Effector memory CD4-positive, alpha-beta T cell (primary cell): ENCODE results near the gene WLS.

Source experiments
- DNase-seq, 3 donors: peaks; one replicate each; pipeline ENCODE4 v3.0.0-alpha.2; 2020
- H3K27ac ChIP-seq: 2 replicates; pipeline ENCODE4 v1.7.0; 2013; ENCODE audit warnings: mild to moderate bottlenecking, low read length, moderate library complexity; ENCODE audit not compliant: insufficient read depth, poor library complexity, severe bottlenecking
- H3K27me3 ChIP-seq: replicated peaks from 2 replicates; pipeline ENCODE4 v1.7.0; 2013; ENCODE audit warnings: mild to moderate bottlenecking, low read length; ENCODE audit not compliant: insufficient read depth, control insufficient read depth, poor library complexity, severe bottlenecking
- H3K36me3 ChIP-seq: 2 replicates; pipeline ENCODE4 v1.7.0; 2013; ENCODE audit warnings: mild to moderate bottlenecking, low read length, moderate library complexity; ENCODE audit not compliant: control insufficient read depth, insufficient read depth
- H3K4me1 ChIP-seq: 2 replicates; pipeline ENCODE4 v1.7.0; 2013; ENCODE audit warnings: low read length, mild to moderate bottlenecking; ENCODE audit not compliant: control insufficient read depth, insufficient read depth, poor library complexity, severe bottlenecking
- H3K4me3 ChIP-seq: 2 replicates; pipeline ENCODE4 v1.7.0; 2013; ENCODE audit warnings: low read length, low read depth, mild to moderate bottlenecking; ENCODE audit not compliant: insufficient read depth, poor library complexity, severe bottlenecking
- H3K9me3 ChIP-seq: 2 replicates; pipeline ENCODE4 v1.7.0; 2013; ENCODE audit warnings: mild to moderate bottlenecking, low read length, moderate library complexity; ENCODE audit not compliant: control insufficient read depth

The WLS gene

DNA sequence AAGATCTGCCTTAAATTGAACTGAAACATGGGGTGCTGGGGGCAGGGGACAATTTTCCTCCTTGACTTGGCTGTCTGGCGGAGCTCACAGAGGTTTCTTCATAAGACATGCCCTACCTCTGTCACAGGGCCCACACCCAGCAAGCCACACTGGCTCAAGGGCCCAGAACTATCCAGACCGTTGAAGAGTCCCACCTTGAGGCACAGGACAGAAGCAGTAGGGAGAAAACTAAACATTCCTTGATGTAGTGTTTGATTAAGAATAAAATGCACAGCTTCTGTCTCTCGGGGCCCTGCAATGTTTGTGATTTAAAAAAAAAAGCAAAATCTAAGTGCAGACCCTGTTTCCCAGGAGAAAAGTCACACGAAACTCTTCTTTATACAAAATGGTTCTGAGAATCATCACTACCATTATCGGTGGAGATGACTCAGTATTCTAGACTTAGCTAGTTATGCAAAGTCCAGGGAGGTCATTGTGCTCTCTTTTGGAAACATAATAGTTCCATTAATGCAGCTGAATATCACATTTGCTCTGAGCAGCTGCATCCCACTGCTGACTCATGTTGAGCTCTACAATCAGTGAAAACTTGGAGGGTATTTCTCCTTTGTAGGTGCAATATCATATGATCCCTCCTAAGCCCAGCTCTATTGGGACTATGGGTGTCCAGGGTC is 128.3 kb downstream of the WLS start:
- Histone ChIP-seq H3K4me1 (no peaks in the 10 kb centered on the region), H3K9me3 (no peaks in the 10 kb centered on the region), H3K36me3 (no peaks in the 10 kb centered on the region), H3K27me3 (no peaks in the 10 kb centered on the region), H3K27ac (no peak overlapping the region), H3K4me3 (no peak overlapping the region)
- no peak for DNase-seq

DNA sequence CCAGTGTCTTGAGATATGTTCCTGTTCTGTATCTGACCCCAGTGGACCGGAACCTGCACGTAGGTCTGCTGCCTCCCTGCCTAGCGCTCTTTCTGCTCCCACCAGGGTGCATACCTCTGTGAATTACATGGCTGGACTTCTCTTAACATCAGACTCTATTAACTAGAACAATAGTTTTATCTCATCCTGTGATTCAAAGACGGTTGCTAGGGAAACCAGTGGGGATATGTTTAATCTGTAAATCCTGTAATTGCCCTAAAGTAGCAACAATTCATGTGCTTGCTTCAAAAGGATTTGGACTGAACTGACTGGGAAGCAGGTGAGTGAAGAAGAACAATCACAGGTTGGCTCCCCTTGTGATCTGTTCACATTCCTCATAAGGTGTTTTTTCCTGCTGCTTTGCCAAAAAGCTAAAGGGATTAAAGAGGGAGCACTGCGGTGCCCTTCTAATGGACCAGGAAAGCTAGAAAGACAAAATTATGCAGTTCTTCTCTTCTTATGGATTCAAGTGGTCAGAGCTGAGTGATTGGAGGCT is 129.2 kb downstream of the WLS start:
- Histone ChIP-seq H3K27me3 (no peaks in the 10 kb centered on the region), H3K9me3 (no peaks in the 10 kb centered on the region), H3K36me3 (no peaks in the 10 kb centered on the region), H3K27ac (no peak overlapping the region), H3K4me3 (no peak overlapping the region), H3K4me1 (no peaks in the 10 kb centered on the region)
- no peak for DNase-seq

DNA sequence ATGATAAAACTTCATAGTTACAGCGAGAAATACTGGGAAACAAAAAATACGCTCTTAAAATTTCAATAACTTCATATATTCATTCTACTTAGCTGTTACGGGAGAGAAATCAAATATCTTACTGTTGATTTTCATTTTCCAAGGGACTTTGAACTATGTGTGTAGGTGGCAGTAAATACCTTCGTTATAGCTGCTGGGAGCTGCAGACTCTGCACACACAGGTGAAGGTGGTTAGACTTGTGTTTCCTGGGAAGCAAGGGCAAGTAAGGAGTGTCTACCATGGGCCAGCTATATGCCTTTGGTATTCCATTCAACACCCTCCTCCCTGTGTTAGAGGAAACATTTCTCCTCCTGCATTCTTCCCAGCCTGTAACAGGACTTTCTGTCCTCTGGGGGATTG is 130.5 kb downstream of the WLS start:
- no peak overlapping the region for H3K27ac ChIP-seq
- no peaks in the 10 kb centered on the region for H3K4me1 ChIP-seq
- H3K27me3 ChIP-seq: no peaks in the 10 kb centered on the region
- DNase-seq: no peak
- no peak overlapping the region for H3K4me3 ChIP-seq
- no peaks in the 10 kb centered on the region for H3K36me3 ChIP-seq
- no peaks in the 10 kb centered on the region for H3K9me3 ChIP-seq

DNA sequence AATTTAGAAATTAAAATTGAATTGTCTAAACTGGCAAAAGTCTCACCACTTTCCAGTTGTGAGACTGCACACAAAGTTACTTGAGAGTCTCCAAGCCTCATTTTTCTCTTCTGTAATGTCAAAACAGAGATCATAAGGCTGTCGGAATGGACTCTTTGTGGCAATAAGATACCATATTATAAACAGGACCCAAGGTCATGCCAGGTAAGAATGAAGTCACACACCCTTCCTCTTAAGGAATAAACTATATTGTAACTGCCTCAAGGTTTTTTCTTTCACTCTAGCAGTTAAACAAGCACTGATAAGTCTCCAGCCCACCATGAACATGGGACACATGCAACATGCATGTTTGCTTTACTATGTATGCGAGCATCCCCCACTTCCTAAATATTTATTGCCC is 131.8 kb downstream of the WLS start:
- Histone ChIP-seq H3K27ac (no peak overlapping the region), H3K36me3 (no peaks in the 10 kb centered on the region), H3K4me3 (no peak overlapping the region), H3K9me3 (no peaks in the 10 kb centered on the region), H3K27me3 (no peaks in the 10 kb centered on the region), H3K4me1 (no peaks in the 10 kb centered on the region)
- no peak for DNase-seq

DNA sequence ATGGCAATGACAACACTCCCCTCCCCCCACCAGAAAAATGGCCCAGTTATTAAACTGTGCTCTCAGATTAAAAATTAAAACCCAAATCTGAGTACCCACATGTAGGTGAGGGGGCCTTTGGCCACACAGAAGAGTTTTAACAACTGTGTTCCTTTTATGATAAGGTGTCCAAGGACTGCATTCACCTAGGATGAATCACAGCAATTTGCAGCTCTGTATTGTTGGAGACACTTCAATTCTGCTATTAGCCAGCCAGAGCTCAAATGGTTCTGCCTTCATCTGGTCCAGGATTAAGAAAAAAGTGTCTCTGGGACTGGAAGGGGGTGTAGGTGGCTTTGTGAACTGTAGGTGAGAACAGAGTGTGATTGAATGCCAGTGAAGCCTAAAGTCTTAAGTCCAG is 138.6 kb downstream of the WLS start:
- no peak for DNase-seq
- H3K36me3 ChIP-seq: no peaks in the 10 kb centered on the region
- H3K27ac ChIP-seq: no peak overlapping the region
- H3K4me1 ChIP-seq: no peaks in the 10 kb centered on the region
- H3K27me3 ChIP-seq: no peaks in the 10 kb centered on the region
- H3K9me3 ChIP-seq: no peaks in the 10 kb centered on the region
- no peak overlapping the region for H3K4me3 ChIP-seq

DNA sequence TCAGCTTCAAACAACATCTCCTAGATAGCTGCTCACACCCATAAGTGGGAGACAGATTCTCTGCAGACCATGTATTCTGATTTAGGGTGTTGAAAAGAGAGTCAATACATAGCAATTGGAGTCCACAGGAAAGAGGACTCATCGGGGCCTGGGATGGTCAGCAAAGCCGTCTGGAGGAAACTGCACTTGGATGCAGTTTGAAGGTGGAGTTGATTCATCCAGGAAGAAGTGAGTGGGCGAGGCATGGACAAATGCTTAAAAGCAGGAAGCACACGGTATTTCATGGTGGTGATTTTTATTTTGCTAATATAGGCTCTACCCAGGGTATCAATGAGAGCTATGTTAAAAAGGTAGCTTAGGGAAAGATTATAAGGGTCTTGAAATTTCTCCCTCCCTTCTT is 145.1 kb downstream of the WLS start:
- no peaks in the 10 kb centered on the region for H3K36me3 ChIP-seq
- no peak for DNase-seq
- H3K4me3 ChIP-seq: no peak overlapping the region
- no peaks in the 10 kb centered on the region for H3K4me1 ChIP-seq
- no peaks in the 10 kb centered on the region for H3K27me3 ChIP-seq
- no peaks in the 10 kb centered on the region for H3K9me3 ChIP-seq
- no peak overlapping the region for H3K27ac ChIP-seq

DNA sequence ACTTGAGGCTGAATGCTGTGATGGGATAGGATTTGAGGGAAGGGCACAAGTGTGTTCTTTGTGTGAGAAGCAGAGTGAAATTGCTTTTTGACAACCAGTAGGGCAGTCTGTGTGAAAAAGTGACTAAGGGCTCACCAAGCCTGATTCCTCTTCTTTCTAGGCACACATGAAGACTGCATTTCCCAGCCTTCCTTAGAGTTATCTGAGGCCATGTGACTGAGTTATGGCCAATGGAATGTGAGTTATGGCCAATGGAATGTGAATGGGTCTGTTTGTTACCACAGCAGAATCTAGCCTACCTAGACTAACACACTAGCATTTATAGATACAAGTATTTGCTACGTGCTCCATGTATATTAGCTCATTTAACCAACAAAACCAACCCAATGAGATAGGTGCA is 146.6 kb downstream of the WLS start:
- no peaks in the 10 kb centered on the region for H3K4me1 ChIP-seq
- no peak overlapping the region for H3K4me3 ChIP-seq
- H3K9me3 ChIP-seq: no peaks in the 10 kb centered on the region
- H3K27me3 ChIP-seq: no peaks in the 10 kb centered on the region
- H3K36me3 ChIP-seq: no peaks in the 10 kb centered on the region
- no peak overlapping the region for H3K27ac ChIP-seq
- DNase-seq: no peak

DNA sequence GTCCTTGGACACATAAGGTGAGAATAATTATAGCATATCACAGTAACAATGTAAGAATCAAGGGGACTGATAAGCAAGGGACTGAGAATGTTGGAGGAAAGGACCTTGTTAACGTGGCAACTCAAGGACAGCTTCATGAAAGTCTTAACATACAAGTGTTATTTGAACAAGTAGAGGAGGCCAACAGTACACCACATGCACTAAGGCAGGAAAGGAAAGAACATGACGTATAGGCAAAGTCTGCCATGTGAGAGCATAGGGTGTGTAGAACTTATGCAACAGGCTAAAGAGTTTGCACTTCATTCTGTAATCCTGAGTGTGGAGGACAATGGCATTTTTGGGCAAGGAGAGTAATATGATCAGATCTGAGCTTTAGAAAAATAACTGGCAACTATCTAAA is 148.6 kb downstream of the WLS start:
- no peaks in the 10 kb centered on the region for H3K36me3 ChIP-seq
- no peak for DNase-seq
- H3K27ac ChIP-seq: no peak overlapping the region
- no peaks in the 10 kb centered on the region for H3K4me1 ChIP-seq
- no peaks in the 10 kb centered on the region for H3K9me3 ChIP-seq
- no peak overlapping the region for H3K4me3 ChIP-seq
- no peaks in the 10 kb centered on the region for H3K27me3 ChIP-seq

DNA sequence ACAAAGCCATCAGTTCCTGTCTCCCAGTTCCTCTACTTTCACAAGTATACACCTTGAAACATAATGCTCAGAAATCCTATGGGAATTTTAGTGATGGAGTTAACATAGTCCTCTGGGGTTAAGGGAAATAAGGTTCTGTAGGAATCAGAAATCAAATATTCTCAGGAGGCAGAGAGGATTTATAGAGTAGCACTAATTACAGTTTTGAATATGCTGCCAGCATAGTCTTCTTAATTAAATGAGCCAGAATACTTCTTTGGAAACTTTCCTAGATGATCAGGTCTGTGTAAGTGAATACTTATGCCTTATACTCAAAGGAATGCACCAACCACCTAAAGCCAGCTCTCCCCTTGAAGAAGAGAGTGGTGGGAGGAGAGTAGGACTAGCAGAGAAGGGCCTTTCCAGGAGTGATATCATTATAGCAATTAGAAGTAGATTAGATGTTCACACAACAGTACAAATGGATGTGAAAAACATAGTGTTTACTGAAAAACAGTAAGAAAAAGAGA is 150.5 kb downstream of the WLS start:
- Histone ChIP-seq H3K9me3 (no peaks in the 10 kb centered on the region), H3K4me3 (no peak overlapping the region), H3K36me3 (no peaks in the 10 kb centered on the region), H3K4me1 (no peaks in the 10 kb centered on the region), H3K27ac (no peak overlapping the region), H3K27me3 (no peaks in the 10 kb centered on the region)
- DNase-seq: no peak

DNA sequence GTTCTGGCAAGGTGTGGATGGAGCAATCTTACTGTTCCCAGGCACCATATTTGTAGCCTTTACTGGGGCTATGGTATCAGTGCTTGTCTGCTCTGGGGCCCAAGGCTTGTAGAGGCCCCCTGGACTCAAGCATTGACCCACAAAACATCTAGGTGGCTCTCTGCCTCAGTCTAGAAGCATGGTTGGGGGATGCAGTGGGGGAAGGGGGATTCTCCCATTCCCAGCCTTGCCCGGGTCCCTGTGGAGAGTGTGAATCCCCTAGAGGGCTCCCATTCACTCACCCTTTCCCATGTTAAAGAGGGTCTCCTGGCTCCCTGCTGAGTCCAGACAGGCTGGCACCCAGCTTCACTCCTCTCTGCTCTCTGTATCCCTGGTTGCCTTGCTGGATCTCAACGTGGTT is 153.7 kb downstream of the WLS start:
- H3K27ac ChIP-seq: no peak overlapping the region
- no peak overlapping the region for H3K4me3 ChIP-seq
- no peak for DNase-seq
- no peaks in the 10 kb centered on the region for H3K4me1 ChIP-seq
- H3K36me3 ChIP-seq: no peaks in the 10 kb centered on the region
- no peaks in the 10 kb centered on the region for H3K27me3 ChIP-seq
- no peaks in the 10 kb centered on the region for H3K9me3 ChIP-seq
